A673 (cell line): Measurements from ENCODE around the gene KANK3. TPM values are rescaled to one million over a fixed set of nuclear protein-coding genes. Genes with fewer than 3 reads are reported as not detected.

Experiments
- BruUV-seq: library from RNA; stranded (reverse); fragments of 400-500 nt; replicated peaks from 2 replicates; lab custom pipeline; 2021; lab: Mats Ljungman, UMichigan
- CTCF ChIA-PET: fragments of 300-600 bp; sonication (Branson Sonifier 250); formaldehyde crosslinking; loops from one replicate; lab custom pipeline; 2022; ENCODE audit warnings: antibody characterized with exemption; lab: Charles Lee
- POLR2A ChIA-PET: fragments of 300-600 bp; sonication (Branson Sonifier 250); formaldehyde crosslinking; loops from one replicate; lab custom pipeline; 2022; ENCODE audit warnings: antibody characterized with exemption; ENCODE audit not compliant: low non-redundant PET; lab: Charles Lee
- DNase-seq: peaks from one replicate; pipeline ENCODE4 v3.0.0-alpha.2; 2015; ENCODE audit warnings: low spot score
- H3K27ac ChIP-seq: fragments of 200-600 bp; sonication (generic); 2 replicates; pipeline ENCODE4 v1.5.1; 2016; ENCODE audit warnings: mixed run types, low read depth, mild to moderate bottlenecking, mixed read lengths, antibody characterized with exemption, low read length; ENCODE audit not compliant: poor library complexity, severe bottlenecking
- H3K27me3 ChIP-seq: fragments of 200-600 bp; sonication (generic); replicated peaks from 2 replicates; pipeline ENCODE4 v1.6.1; 2017; ENCODE audit warnings: mixed run types, low read depth, mild to moderate bottlenecking, mixed read lengths, antibody characterized with exemption, low read length; ENCODE audit not compliant: insufficient read depth, poor library complexity
- H3K36me3 ChIP-seq: fragments of 200-600 bp; sonication (generic); 2 replicates; pipeline ENCODE4 v1.6.1; 2016; ENCODE audit warnings: mixed run types, mild to moderate bottlenecking, mixed read lengths, antibody characterized with exemption, low read length; ENCODE audit not compliant: insufficient read depth, poor library complexity, severe bottlenecking
- H3K4me1 ChIP-seq: fragments of 200-600 bp; sonication (generic); 2 replicates; pipeline ENCODE4 v1.6.1; 2017; ENCODE audit warnings: mixed run types, mild to moderate bottlenecking, mixed read lengths, antibody characterized with exemption, low read length; ENCODE audit not compliant: insufficient read depth, poor library complexity, severe bottlenecking
- H3K4me3 ChIP-seq: fragments of 200-600 bp; sonication (generic); 2 replicates; pipeline ENCODE4 v1.5.1; 2016; ENCODE audit warnings: low read depth, mixed run types, mild to moderate bottlenecking, mixed read lengths, low read length; ENCODE audit not compliant: poor library complexity, severe bottlenecking
- H3K9me3 ChIP-seq: fragments of 200-600 bp; sonication (generic); 2 replicates; pipeline ENCODE4 v1.6.1; 2016; ENCODE audit warnings: mixed run types, low read depth, mild to moderate bottlenecking, mixed read lengths, antibody characterized with exemption, low read length; ENCODE audit not compliant: poor library complexity, severe bottlenecking
- EZH2 ChIP-seq: fragments of 200-600 bp; sonication (generic); IDR thresholded peaks from 2 replicates; pipeline ENCODE4 v1.6.1; 2017; ENCODE audit warnings: borderline replicate concordance, low read depth, mild to moderate bottlenecking, mixed read lengths, antibody characterized with exemption, low read length; ENCODE audit not compliant: poor library complexity, severe bottlenecking
- intact Hi-C: fragments of 100-400 bp; cut with micrococcal nuclease; formaldehyde crosslinking; loops from one replicate; pipeline ENCODE4 v1.10.0; 2022; ENCODE audit not compliant: unreplicated experiment
- total RNA-seq: library from RNA; stranded (reverse); gene quantifications from 2 replicates; pipeline ENCODE4 v1.2.3, GENCODE V29; 2021
- TF ChIP-seq, protein P1 (sequence below): fragments of 300-800, 200-600 bp; sonication (generic); conservative IDR thresholded peaks from 2 replicates; pipeline ENCODE4 v1.5.1; 2017; ENCODE audit warnings: low read depth, mild to moderate bottlenecking, antibody characterized with exemption, low read length, moderate library complexity, mixed read lengths

Gene KANK3
- total RNA-seq, 1 experiment from 2014 or later, result 0.73 TPM

DNA sequence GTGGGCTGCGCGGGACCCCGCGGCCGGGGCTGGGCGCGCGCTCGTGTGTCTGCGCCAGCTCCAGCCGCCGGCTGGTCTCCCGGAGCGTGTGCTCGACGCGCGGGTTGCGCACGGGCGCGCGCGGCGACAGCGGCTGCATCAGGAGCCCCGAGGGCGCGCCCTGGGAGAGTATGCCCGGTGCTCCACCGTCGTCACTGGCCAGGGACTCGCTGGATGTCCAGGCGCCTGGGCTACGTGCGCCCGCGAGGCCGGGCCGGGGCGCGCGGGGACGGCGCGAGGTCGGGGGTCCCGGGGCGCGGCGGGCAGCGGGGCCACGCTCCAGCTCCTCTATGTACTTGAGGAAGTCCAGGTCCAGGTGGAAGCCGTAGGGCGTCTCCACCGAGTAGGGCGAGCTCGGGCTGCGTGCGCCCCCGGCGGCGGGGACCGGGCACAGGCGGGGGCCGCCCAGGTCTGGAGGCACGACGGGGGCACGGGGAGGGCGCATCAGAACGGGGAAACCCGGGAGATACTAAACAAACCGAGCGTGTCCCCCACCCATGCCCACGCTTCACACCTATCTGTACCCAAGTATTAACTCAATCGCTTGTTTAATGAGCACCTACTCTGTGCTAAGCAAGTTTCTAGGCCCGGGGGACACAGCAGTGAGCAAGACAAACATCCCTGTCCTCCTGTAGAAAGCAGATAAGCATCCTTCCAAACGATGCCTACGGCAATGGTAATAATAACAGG is 7.6 kb downstream of the KANK3 start:
- Histone ChIP-seq H3K4me3 (peak overlapping the region; percentile 46), H3K27ac (no peak overlapping the region), H3K27me3 (peaks cover 25% of the 10 kb centered on the region), H3K36me3 (no peaks in the 10 kb centered on the region), H3K9me3 (no peaks in the 10 kb centered on the region), H3K4me1 (no peaks in the 10 kb centered on the region)
- TF ChIP-seq EZH2, result no peak
- TF ChIP-seq, protein P1, sequence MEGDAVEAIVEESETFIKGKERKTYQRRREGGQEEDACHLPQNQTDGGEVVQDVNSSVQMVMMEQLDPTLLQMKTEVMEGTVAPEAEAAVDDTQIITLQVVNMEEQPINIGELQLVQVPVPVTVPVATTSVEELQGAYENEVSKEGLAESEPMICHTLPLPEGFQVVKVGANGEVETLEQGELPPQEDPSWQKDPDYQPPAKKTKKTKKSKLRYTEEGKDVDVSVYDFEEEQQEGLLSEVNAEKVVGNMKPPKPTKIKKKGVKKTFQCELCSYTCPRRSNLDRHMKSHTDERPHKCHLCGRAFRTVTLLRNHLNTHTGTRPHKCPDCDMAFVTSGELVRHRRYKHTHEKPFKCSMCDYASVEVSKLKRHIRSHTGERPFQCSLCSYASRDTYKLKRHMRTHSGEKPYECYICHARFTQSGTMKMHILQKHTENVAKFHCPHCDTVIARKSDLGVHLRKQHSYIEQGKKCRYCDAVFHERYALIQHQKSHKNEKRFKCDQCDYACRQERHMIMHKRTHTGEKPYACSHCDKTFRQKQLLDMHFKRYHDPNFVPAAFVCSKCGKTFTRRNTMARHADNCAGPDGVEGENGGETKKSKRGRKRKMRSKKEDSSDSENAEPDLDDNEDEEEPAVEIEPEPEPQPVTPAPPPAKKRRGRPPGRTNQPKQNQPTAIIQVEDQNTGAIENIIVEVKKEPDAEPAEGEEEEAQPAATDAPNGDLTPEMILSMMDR, result peak; percentile 43
- CTCF ChIA-PET, result no interaction called here
- intact Hi-C loops, result no loop called here
- no peak for DNase-seq
- POLR2A ChIA-PET, result interaction anchor here (0.6 kb wide), 1 partner anchor 137 kb away, joined by 3 read pairs; no protein-coding TSS in a partner anchor
- no TSS peak for BruUV-seq

DNA sequence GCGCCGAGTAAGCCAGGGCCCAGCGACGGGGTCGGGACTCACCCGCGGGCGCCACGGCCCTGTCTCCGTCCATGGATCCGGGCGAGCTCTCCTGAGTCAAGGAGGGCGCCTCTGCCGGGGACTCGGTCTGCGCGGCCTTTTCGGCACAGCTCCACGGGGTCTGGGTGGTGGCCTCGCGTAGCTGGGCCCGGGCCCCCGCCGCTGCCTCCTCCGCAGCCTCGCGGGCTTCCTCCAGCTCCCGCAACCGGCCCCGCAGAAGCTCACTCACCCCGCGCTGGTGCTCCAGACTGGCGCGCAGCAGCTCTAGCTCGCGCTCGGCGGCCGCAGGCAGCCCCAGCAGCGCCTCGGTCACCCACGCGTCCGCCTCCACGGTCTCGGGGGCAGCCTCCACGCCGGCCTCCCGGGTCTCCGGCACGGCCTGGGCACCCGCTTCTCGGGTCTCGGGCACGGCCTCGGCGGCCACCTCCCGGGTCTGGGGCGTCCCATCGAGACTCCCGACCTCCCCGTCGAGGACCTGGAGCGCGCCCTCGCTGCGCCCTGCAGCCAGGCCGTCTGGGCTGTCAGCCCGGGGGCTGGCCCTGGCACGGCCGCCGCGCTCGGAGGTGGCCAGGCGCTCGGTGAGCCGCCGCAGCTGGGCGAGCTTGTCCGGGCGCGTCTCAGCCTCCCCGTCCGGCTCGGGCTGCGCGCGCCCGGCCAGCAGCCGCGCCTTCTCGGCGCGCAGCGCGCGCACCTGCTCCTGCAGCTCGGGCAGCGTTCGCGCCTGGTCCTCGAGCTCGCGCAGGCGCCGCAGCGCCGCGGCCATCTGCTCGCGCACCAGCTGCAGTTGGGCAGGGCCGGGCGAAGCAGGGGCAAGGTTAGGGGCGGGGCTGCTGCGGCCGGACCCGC is 8.4 kb downstream of the KANK3 start:
- Histone ChIP-seq H3K9me3 (no peaks in the 10 kb centered on the region), H3K27me3 (peaks cover 25% of the 10 kb centered on the region), H3K36me3 (no peaks in the 10 kb centered on the region), H3K4me1 (no peaks in the 10 kb centered on the region), H3K27ac (no peak overlapping the region), H3K4me3 (peak overlapping the region; percentile 46)
- POLR2A ChIA-PET, result interaction anchor here (0.6 kb wide), 2 partner anchors 138 to 174 kb away, joined by 3 to 6 read pairs; no protein-coding TSS in a partner anchor
- intact Hi-C loops, result no loop called here
- CTCF ChIA-PET, result no interaction called here
- TF ChIP-seq, protein P1, result no peak
- no peak for TF ChIP-seq EZH2
- no TSS peak for BruUV-seq
- DNase-seq, result peak; percentile 78

DNA sequence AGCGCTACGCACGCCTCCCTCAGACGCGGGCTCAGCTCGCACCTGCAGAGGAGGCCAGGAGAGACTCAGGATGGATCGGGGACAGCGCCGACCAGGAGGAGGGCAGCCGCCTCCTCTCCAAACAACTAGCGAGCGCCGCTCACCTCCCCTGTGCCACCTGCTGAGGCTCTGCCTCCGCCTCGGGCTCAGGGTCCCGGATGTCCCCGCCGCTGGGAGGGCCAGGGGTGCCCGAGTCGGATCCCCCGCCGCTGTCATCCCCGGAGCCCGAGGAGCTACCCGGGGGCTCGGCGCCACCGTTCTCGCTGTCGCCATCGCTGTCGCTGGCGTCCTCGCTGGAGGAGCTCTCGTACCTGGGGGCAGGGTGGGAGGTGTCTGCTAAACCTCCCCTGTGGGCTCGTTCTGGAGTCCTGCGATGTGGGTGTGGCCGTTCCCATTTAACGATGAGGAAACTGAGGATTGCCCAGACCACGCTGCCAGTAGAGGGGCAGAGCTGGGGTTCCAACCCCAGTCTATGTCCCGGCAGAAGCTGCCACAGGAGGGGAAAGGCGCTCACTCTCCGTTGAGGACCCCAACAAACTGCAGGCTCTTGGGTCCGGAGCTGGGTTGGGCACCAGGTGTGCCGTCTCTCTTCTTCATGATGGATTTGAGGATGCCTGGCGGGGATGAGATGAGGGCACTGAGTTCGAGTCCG is 9.2 kb downstream of the KANK3 start:
- Histone ChIP-seq H3K4me3 (peak overlapping the region; percentile 4), H3K36me3 (no peaks in the 10 kb centered on the region), H3K27ac (no peak overlapping the region), H3K4me1 (no peaks in the 10 kb centered on the region), H3K9me3 (no peaks in the 10 kb centered on the region), H3K27me3 (peaks cover 25% of the 10 kb centered on the region)
- DNase-seq, result no peak
- BruUV-seq, result no TSS peak
- POLR2A ChIA-PET, result interaction anchor here (0.6 kb wide), 1 partner anchor 175 kb away, joined by 6 read pairs; no protein-coding TSS in a partner anchor
- TF ChIP-seq, protein P1, result no peak
- no peak for TF ChIP-seq EZH2
- intact Hi-C loops, result no loop called here
- CTCF ChIA-PET, result no interaction called here
